Astrocyte of the hippocampus (primary cell): ENCODE results near the gene ATXN10.
"Not testable (repeated sequence)": the region's sequence is repeated elsewhere in the genome, so short reads cannot be mapped to it uniquely, and the experiment has no call there.

Experiments used
- DNase-seq: peaks from one replicate; pipeline ENCODE4 v3.0.0; 2011; ENCODE audit warnings: low read depth, low spot score

Gene ATXN10

GRCh38 chr22:45784357-45785277 lies 113.0 kb downstream of the ATXN10 start:
- no peak for DNase-seq

GRCh38 chr22:45785458-45785857 lies 113.8 kb downstream of the ATXN10 start:
- peak; percentile 75 for DNase-seq

- DNase-seq = no peak
Measured at GRCh38 chr22:45786726-45787125, 115.1 kb downstream of the ATXN10 start.

- no peak for DNase-seq
Measured at GRCh38 chr22:45787759-45788158, 116.1 kb downstream of the ATXN10 start.

- no peak for DNase-seq
Measured at GRCh38 chr22:45788522-45788921, 116.9 kb downstream of the ATXN10 start.

GRCh38 chr22:45790401-45790800 lies 118.8 kb downstream of the ATXN10 start:
- no peak for DNase-seq

GRCh38 chr22:45793161-45793560 lies 121.5 kb downstream of the ATXN10 start:
- DNase-seq = no peak

GRCh38 chr22:45793892-45794291 lies 122.3 kb downstream of the ATXN10 start:
- DNase-seq = no peak

GRCh38 chr22:45796009-45796408 lies 124.4 kb downstream of the ATXN10 start:
- DNase-seq = not testable (repeated sequence)

- DNase-seq = no peak
Measured at GRCh38 chr22:45799291-45799690, 127.7 kb downstream of the ATXN10 start.

- no peak for DNase-seq
Measured at GRCh38 chr22:45802054-45802453, 130.4 kb downstream of the ATXN10 start.

GRCh38 chr22:45804319-45804985 lies 132.8 kb downstream of the ATXN10 start:
- peak; percentile 48 for DNase-seq

- DNase-seq = peak; percentile 95
Measured at GRCh38 chr22:45804986-45805325, 133.3 kb downstream of the ATXN10 start.

- DNase-seq = peak; percentile 57
Measured at GRCh38 chr22:45805413-45805812, 133.8 kb downstream of the ATXN10 start.

GRCh38 chr22:45807156-45807915 lies 135.7 kb downstream of the ATXN10 start:
- DNase-seq = no peak

- no peak for DNase-seq
Measured at GRCh38 chr22:45812910-45813309, 141.3 kb downstream of the ATXN10 start.

- DNase-seq = peak; percentile 39
Measured at GRCh38 chr22:45814198-45814597, 142.6 kb downstream of the ATXN10 start.

- DNase-seq = no peak
Measured at GRCh38 chr22:45816776-45817175, 145.1 kb downstream of the ATXN10 start.

- peak; percentile 79 for DNase-seq
Measured at GRCh38 chr22:45817745-45818423, 146.2 kb downstream of the ATXN10 start.

GRCh38 chr22:45818424-45819085 lies 146.9 kb downstream of the ATXN10 start:
- no peak for DNase-seq

GRCh38 chr22:45819305-45819704 lies 147.7 kb downstream of the ATXN10 start:
- DNase-seq = no peak
